Erythroblast (primary cell): ENCODE measurements around the gene HOXC5.

ENCODE experiments used
- GATA1 ChIP-seq: IDR thresholded peaks from 2 replicates; pipeline ENCODE4 v1.6.1; 2011; ENCODE audit warnings: low read depth, mild to moderate bottlenecking, control low read depth, low read length, moderate library complexity
- POLR2A ChIP-seq: IDR thresholded peaks from 2 replicates; pipeline ENCODE4 v1.6.1; 2011; ENCODE audit warnings: mild to moderate bottlenecking, low read length

GRCh38 chr12:54068418-54069070 is 35.7 kb downstream of the HOXC5 start:
- TF ChIP-seq POLR2A = no peak
- TF ChIP-seq GATA1 = no peak
